BE2C (cell line): Measurements from ENCODE around the gene C5orf15.
"Not testable (repeated sequence)": the region's sequence is repeated elsewhere in the genome, so short reads cannot be mapped to it uniquely, and the experiment has no call there.

ENCODE experiments used
- DNase-seq: peaks from one replicate; pipeline ENCODE4 v3.0.0-alpha.2; 2020
- H3K27me3 ChIP-seq: fragments of 250-450 bp; sonication (Bioruptor Pico); 2 replicates; pipeline ENCODE4 v1.5.1; 2020; ENCODE audit warnings: mild to moderate bottlenecking
- H3K36me3 ChIP-seq: fragments of 250-450 bp; sonication (Bioruptor Pico); 2 replicates; pipeline ENCODE4 v1.5.1; 2020; ENCODE audit warnings: mild to moderate bottlenecking
- H3K4me1 ChIP-seq: fragments of 250-450 bp; sonication (Bioruptor Pico); 2 replicates; pipeline ENCODE4 v1.5.1; 2020
- H3K4me3 ChIP-seq: 2 replicates; pipeline ENCODE4 v1.5.1; 2011; ENCODE audit warnings: low read depth, low read length
- H3K9me3 ChIP-seq: fragments of 250-450 bp; sonication (Bioruptor Pico); 2 replicates; pipeline ENCODE4 v1.5.1; 2020
- TF ChIP-seq, protein P1 (sequence below): IDR thresholded peaks from 2 replicates; pipeline ENCODE4 v1.5.1; 2012; ENCODE audit warnings: mild to moderate bottlenecking, low read depth, low read length

C5orf15 gene

DNA sequence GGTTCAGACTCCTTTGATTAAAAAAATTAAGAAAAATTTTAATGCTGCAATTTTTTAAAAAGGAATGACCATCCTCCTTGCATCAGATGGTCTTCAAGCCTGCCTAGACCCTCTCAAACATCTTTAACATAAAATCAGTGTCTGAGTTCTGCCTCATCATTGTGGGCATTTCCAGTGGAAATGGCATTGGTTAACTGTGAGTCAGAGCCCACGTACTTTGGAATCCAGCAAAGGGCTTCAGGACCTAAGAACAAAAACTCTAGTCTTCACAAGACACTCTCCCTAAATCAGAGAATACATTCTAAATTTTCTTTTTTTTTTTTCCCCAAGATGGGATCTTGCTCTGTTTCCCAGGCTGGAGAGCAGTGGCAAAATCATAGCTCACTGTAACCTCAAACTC is 9.4 kb upstream of the C5orf15 start:
- Histone ChIP-seq H3K36me3 (peaks cover 92% of the 10 kb centered on the region), H3K4me3 (no peak overlapping the region)

DNA sequence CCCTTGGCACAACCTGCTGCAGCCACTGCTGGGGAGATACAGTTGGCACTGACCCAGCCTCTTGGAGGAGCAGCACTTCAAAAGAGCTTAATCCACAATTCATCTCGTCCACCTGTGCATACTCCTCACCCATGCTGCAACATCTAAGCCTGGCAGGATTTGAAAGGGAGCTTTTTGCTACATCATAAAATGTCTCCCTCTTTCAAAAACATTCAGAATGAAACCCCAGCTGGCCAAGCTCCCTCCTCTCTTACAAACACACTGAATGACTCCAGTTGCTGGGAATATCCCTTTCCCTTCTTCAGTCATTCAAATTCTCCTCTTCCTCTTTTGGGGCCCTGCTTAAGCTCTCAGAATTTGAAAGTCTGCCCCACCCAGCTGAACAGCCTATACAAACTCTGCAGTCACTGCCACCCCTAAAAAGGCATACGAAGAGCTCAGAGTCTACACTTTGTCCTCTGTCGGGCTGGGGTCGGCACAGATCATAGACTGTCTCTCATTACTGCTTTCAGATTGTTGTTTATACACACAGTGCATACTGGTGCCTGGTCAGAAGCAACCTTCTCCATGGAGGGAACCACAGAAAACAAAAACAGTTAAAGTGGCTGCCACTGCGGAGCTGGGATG is 8.8 kb upstream of the C5orf15 start:
- peaks cover 90% of the 10 kb centered on the region for H3K36me3 ChIP-seq
- H3K4me1 ChIP-seq: no peaks in the 10 kb centered on the region
- no peaks in the 10 kb centered on the region for H3K9me3 ChIP-seq
- no peak for DNase-seq
- H3K4me3 ChIP-seq: no peak overlapping the region
- no peaks in the 10 kb centered on the region for H3K27me3 ChIP-seq
- TF ChIP-seq, protein P1, sequence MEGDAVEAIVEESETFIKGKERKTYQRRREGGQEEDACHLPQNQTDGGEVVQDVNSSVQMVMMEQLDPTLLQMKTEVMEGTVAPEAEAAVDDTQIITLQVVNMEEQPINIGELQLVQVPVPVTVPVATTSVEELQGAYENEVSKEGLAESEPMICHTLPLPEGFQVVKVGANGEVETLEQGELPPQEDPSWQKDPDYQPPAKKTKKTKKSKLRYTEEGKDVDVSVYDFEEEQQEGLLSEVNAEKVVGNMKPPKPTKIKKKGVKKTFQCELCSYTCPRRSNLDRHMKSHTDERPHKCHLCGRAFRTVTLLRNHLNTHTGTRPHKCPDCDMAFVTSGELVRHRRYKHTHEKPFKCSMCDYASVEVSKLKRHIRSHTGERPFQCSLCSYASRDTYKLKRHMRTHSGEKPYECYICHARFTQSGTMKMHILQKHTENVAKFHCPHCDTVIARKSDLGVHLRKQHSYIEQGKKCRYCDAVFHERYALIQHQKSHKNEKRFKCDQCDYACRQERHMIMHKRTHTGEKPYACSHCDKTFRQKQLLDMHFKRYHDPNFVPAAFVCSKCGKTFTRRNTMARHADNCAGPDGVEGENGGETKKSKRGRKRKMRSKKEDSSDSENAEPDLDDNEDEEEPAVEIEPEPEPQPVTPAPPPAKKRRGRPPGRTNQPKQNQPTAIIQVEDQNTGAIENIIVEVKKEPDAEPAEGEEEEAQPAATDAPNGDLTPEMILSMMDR: no peak

More for the DNA sequence above, 9.4 kb upstream of the C5orf15 start:
- Histone ChIP-seq H3K27me3 (no peaks in the 10 kb centered on the region), H3K4me1 (no peaks in the 10 kb centered on the region), H3K9me3 (no peaks in the 10 kb centered on the region)
- DNase-seq: no peak
- TF ChIP-seq, protein P1: no peak

DNA sequence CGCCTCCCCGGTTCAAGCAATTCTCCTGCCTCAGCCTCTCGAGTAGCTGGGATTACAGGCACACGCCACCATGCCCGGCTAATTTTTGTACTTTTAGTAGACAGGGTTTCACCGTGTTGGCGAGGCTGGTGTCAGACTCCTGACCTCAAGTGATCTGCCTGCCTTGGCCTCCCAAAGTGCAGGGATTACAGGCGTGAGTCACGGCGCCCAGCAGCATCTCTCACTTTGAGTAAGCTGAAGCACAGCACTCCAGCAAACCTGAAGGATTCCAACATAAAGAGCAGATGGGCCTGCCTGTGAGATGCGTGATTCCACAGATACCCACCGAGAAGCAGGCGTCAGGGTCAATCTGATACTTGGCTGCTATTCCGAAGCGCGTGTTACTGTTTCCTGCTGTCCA is 7.1 kb upstream of the C5orf15 start:
- not testable (repeated sequence) for H3K9me3 ChIP-seq, H3K4me3 ChIP-seq, H3K27me3 ChIP-seq, DNase-seq, H3K4me1 ChIP-seq
- H3K36me3 ChIP-seq: peaks cover 83% of the 10 kb centered on the region

DNA sequence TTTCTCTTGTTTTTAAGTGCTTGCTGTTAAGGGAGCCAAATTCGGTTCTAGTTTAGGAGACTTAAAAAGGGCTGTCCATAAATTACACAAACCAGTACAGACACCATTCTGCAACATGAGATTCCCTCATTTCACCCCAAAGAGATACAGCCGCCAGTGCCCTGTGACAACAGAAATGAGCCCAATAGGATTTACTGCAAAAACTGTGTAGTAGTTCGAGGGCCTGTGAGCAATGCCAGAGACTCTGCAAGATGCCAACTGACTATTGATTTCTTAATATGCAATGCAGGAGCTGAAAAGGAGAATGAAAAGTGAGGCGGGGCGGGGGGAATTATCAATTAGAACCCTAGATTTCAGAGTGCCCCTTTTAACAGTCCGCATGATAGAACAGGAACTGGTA is 5.7 kb upstream of the C5orf15 start:
- Histone ChIP-seq H3K4me3 (no peak overlapping the region), H3K9me3 (no peaks in the 10 kb centered on the region), H3K36me3 (peaks cover 72% of the 10 kb centered on the region), H3K4me1 (no peaks in the 10 kb centered on the region), H3K27me3 (no peaks in the 10 kb centered on the region)
- TF ChIP-seq, protein P1: no peak
- no peak for DNase-seq

DNA sequence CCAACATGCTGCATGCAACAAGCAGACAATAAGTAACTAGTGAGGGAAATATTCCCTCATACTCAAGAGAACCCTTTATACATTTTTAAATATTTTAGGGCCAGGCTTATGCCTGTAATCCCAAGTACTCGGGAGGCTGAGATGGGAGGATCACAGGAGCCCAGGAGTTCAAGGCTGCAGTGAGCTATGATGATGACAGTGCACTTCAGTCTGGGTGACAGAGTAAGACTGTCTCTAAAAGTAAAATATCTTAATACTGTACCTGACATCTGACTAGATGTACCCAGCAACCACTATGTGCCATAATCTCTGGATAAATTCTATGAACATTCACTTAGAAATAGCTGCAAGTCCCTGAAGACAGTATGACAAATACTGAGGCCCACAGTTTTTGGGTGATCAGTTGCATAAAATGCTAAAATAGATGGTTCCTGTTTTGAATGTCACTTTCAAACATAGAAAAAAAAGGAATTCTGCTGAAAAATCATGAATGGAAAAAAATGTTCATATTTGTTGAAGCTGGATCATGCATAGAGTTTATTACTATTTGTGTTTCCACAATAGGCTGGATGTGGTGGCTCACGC is 2.0 kb upstream of the C5orf15 start:
- TF ChIP-seq, protein P1: no peak
- no peaks in the 10 kb centered on the region for H3K27me3 ChIP-seq
- peaks cover 35% of the 10 kb centered on the region for H3K36me3 ChIP-seq
- peaks cover 3% of the 10 kb centered on the region; the same call in 1 of the 2 replicates for H3K4me1 ChIP-seq
- no peaks in the 10 kb centered on the region for H3K9me3 ChIP-seq
- DNase-seq: no peak
- no peak overlapping the region for H3K4me3 ChIP-seq

DNA sequence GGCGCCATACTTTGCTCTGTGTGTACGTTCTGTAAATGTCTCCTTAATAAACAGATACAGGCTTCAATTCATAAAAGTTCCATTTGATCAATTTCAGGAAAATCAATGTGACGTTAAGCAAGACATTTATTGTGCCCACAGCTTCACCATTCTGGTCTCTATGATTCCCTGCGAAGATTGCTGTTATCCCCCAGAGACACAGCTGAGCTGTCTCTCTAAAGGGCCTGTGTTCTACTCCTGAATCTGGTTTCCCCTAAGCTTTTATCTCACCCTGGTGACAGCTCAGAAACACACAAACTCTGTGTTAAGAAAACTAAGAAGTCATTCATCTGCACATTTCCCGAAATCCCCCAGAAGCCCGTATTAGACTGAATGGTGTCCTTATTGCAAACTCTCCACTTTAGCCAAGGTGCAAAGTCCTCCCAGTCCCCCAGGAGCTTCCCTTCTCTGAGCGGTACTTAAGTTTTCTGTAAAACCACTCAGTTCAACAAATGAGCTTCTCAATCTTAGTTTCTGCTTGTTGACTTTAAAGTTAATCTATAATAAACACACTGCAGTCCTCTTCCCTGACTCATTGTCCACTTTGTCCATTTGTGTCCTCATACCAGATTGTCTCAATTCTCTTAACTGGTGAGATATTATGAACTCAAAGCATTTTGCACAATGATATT is 1.4 kb upstream of the C5orf15 start:
- Histone ChIP-seq H3K9me3 (no peaks in the 10 kb centered on the region), H3K36me3 (peaks cover 28% of the 10 kb centered on the region), H3K27me3 (no peaks in the 10 kb centered on the region), H3K4me3 (no peak overlapping the region), H3K4me1 (peaks cover 3% of the 10 kb centered on the region; the same call in 1 of the 2 replicates)
- no peak for DNase-seq
- TF ChIP-seq, protein P1: no peak
